HG02840 (cell line): Measurements from ENCODE around the gene PLCL2.

Experiments
- ATAC-seq: cut with Tn5 transposase; IDR thresholded peaks from one replicate; pipeline ENCODE4 v1.9.1; 2021; ENCODE audit warnings: mild to moderate bottlenecking, moderate library complexity, moderate number of reproducible peaks; ENCODE audit not compliant: unreplicated experiment, low FRiP score

Gene PLCL2

DNA sequence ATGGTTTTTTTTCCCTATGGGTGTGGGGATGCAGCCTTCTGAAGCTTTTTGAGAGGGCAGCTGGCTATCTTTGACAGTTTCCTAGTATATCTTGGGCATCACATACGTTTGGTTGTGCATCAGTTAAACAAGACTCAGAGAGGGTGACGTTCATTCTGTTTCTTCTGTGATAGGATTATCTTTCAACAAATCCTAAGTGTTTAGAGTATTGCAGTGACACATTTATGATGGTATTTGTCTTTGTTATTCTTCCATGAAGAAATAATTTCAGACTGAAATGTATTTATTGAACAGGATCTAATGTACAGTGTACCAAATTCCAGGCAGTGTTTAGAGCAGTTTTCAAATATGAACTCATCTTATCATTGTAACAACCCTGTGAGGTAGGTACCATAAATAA, 114.4 kb downstream of the PLCL2 start:
- no peak for ATAC-seq

DNA sequence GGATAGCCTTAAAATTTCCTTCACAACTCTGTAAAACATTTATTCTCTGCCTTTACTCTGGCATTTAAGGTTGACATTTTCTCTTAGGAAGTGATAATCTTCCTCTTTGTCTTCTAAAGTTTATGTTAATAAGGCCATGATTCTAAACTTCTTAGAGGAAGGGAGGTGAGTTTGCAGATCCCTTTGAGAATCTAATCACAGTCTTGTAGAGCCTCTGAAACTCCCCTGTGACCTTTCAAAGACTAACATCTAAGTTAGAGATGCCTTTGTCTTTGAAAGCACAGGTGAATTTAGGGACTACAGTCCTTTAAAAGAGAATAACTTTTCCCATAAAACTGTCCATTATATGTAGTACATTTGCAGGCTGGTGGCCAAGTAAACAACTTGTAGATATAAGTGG, 115.1 kb downstream of the PLCL2 start:
- no peak for ATAC-seq

DNA sequence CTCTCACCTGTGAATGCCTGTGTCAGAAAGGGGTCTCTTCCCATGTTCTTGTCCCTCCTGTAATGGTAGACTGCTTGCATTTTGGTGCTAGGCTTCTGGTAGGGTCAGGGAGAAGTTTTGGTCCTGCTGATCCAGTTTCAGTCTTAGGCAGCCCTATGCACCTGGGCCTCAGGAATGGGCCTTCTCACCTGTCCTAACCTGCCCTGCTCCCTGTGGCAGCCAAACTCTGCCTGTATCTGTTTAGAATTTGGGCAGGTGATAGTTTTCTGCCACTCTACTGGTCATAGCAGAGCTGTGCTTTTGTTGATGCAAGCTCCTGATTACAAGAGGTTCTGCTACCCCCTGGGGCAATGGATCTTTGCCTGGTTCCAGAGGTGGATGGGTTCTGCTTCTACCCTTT, 118.7 kb downstream of the PLCL2 start:
- ATAC-seq = no peak

DNA sequence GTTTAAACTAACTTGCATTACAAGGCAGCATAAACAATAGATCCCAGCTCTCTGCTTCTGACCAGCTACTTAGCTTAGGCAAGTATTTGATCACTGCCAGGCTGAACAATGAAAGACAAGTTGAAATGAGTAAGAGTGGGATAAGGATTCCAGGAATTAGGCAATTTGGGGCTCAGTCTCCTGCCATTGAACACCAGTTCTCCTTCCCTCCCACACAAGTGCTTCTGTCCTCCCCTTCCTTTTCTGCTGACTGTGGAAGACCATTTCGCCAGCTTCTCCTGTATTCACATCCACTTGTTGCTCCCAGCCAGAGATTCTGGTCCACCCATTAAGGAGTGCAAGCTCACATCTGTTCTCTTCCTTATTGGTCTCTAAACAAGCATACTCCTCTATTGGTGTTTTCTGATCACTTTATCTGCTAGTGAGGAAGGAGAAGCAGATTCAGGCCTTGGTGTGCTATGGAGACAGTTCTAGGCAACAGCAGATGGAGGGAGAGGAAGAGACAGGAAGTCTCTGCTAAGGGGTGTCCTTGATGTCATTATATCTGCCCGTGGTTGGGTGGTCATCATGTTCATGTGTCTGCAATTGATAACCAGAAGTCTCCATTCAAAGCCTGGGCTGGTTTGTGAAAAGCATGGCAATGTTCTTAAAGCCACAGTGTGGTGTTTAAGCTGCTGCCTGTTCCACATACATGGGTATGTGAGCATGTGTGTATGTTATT, 121.5 kb downstream of the PLCL2 start:
- ATAC-seq = no peak

DNA sequence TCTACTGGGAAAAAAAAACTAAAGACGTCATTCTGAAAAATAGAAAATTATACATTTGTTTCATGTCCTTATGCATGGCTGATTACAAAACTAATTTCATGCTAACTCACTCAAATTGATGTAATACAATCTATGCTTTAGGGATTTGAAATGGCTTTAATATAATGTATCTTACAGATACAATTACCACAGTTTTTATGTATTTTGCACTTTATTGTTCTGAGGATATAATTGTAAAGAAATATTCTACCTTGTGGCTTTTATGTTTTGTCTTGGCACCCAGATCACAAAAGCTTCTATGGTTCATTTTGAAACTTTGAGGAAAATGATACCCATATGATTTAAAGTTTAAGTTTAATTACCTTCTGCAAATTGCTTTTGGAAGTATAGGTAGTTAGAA, 122.5 kb downstream of the PLCL2 start:
- no peak for ATAC-seq

DNA sequence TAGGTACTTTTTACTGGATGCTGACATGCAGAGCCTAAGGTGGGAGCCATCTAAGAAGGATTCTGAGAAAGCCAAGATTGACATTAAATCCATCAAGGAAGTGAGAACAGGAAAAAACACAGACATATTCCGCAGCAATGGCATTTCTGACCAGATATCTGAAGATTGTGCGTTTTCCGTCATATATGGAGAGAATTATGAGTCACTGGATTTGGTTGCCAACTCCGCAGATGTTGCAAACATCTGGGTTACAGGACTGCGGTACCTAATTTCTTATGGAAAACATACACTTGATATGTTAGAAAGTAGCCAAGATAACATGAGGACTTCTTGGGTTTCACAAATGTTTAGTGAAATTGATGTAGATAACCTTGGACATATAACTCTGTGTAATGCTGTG, 125.1 kb downstream of the PLCL2 start:
- ATAC-seq = no peak

DNA sequence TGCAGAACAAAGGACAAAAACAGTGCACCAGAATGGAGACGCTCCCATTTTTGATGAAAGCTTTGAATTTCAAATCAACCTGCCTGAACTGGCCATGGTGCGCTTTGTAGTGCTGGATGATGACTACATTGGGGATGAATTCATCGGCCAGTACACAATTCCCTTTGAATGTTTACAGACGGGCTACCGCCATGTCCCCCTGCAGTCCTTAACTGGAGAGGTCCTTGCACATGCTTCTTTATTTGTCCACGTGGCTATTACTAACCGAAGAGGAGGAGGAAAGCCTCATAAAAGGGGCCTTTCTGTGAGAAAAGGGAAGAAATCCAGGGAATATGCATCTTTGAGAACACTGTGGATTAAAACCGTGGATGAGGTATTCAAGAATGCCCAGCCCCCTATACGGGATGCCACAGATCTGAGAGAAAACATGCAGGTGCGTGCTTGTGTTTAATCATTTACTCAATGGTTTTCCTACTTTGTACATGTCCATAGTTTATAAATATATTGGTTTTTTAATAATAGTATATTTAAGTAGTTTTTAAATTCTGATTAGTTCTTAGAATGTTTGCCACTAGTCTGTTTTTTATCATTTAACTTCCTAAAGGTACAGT, 127.1 kb downstream of the PLCL2 start:
- no peak for ATAC-seq

DNA sequence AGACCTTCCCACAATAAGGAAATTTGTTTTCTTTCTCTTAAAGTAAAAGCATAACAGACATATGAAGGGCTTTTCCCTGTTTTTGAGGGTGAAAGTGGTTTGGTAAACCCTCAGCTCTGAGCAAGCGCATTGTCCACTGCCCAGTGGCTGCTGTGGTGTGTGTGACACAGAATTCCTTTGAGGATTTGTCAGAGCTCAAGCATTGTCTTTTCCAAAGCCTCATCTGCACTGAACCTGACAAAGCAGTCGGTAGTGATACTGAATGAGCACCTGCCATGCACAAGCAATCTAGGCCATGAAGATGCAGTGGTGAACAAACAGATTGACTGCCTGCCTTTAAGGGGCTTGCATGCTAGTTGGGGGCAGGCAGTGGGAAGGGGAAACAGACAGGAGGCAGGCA, 128.3 kb downstream of the PLCL2 start:
- no peak for ATAC-seq

DNA sequence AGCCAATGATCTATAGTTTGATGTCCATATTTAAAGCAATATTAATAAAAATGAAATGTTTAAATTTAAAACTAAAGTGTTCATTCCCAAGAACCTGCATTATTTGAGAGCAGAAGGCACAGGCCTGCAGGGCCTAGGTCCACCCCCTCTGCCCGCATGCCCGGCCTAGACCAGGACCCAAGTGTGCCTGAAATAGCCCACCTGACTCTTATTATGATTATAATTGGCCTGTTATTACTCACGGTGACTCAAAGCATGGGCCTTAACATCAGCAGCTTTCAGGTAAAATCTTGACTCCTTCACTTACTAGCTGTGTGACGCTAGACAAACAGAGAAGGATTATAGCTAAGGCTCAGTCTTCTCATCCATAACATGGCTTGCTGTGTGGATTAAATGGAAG, 128.8 kb downstream of the PLCL2 start:
- no peak for ATAC-seq

DNA sequence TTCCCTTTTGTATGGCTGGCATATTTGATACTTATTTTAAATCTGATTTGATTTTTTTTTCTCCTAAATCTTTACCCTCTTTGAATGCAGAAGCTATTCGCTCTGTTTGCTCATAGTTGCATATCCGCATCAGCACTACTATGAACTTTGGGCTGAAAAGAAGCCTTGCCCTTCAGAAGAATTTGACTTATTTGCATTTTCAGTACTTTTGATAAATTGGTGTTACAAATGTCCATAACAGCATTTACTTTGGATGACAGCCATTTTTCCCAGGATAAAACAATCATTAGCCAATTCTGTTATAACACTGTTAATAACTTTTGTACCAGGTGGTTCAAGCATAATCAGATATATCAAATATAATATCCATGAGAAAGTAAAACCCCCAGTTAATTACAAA, 129.5 kb downstream of the PLCL2 start:
- ATAC-seq = no peak

DNA sequence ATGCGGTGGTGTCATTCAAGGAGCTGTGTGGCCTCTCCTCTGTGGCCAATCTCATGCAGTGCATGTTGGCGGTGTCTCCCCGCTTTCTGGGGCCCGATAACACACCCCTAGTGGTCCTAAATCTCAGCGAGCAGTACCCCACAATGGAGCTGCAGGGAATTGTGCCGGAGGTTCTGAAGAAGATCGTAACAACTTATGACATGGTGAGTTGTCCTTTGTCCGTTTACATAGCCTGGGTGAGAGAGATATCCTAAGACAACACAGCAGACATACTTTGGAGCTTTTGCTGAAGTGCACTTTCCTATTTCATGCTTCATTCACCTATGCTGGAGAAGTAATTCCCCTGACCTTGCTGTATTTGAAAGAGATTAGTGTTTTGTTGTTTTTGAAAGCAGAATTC, 130.0 kb downstream of the PLCL2 start:
- no peak for ATAC-seq

DNA sequence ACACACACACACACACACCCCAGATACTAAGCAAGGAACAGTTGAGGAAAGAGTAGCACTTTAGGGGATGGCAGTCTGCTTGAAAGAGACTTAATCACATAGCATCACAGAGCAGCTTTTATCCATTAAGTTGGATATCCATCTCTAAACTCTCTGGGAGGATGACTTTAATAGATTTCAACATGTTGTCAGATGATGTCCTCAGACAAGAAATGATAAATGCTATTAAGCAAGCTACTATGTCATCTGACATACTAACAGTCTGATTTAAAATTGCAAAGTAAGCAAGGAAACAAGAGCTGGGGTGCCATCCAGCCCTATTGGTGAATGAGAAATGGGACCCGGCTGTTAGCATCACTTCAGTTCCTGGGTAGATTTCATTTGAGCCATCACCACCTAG, 136.9 kb downstream of the PLCL2 start:
- ATAC-seq = no peak

DNA sequence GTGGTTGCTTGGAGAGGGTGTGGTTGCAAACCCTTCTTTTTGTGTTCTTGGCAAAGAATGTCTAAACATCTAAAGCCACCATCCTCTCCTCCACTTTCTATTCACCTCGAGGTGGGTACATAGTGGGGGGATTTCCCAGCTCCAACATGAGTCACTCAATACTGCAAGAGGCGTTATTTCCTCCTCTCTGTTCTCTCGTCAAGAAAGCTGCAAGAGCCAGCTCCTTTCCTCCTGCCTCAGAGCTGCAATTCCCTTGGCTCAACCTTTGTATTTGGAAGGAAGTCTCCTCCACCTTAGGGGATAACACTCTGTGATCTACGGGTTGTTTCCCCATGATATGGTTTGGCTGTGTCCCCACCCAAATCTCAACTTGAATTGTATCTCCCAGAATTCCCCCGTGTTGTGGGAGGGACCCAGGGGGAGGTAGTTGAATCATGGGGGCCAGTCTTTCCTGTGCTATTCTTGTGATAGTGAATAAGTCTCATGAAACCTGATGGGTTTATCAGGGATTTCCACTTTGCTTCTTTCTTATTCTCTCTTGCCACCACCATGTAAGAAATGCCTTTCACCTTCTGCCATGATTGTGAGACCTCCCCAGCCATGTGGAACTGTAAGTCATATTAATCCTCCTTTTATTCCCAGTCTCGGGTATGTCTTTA, 138.4 kb downstream of the PLCL2 start:
- ATAC-seq = peak; percentile 83

DNA sequence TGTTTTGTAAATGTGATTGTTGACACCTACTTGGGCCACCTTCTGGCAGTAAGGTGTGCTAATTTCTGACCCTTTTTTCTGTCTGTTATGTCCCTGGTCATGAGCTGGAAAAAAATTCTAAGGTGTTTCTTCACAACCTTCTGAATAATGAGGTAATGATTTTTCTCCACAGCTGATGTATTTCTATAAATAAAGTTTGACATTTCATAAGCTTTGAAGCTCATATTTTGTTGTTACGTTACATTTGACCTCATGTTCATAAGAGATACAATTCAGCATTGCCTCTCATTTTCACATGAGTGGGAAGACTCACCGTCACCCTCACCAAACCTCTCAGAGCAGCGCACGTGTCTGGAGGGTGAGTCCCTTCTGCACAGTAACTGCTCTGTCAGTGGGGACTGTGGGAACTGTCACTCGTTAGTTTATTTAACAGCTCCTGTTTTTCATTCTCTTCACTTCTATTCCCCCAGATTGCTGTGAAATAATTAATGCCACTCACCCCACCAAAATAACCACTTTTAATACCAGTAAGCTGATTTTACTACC, 140.9 kb downstream of the PLCL2 start:
- ATAC-seq = no peak

DNA sequence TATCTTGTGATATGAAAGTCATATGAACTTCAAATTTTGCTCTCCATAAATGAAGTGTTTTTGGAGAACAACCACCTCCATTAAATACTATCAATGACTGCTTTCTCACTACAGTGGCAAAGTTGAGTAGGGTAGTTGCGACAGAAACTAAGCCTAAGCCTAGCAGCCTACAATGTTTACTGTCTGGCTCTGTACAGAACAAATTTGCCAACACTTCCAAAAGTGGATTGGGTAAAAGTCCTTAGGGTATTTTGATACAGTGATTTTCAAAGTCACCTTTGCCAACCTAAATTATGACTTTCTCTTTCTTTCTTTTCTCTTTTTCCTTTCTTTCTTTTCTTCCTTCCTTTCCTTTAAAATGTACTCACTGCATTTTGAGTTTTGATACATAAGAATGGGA, 142.6 kb downstream of the PLCL2 start:
- no peak for ATAC-seq

DNA sequence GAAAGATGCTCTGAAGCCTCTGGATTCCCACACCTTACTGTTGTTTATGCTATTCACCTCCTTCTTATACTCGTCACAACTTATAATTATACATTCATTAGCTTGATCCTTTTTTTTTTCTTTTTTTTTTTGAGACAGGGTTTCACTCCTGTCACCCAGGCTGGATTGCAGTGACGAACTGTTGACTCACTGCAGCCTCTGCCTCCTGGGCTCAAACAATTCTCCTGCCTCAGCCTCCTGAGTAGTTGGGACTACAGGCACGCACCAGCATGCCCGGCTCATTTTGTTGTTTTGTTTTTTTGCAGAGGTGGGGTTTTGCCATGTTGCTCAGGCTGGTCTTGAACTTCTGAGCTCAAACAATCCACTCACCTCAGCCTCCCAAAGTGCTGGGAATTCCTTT, 143.6 kb downstream of the PLCL2 start:
- ATAC-seq = no peak

DNA sequence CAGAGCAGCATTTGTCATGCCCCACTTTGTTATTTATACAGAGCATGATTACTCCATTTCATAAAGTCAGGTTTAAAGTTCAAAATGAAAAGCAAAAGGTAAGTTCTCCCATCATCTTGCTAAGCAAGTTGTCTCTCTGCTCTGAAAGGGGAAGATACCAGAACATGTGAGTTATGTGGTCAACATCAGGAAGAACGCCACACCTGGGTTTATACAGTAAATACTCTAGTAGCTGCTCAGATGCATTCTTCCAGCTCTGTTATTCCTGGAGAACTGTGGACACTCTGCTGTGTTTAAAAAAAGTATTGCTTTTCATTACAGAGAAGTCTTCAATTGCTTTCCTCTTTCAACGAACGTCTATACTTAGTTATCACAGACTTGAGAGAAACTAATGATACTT, 145.7 kb downstream of the PLCL2 start:
- ATAC-seq = no peak

DNA sequence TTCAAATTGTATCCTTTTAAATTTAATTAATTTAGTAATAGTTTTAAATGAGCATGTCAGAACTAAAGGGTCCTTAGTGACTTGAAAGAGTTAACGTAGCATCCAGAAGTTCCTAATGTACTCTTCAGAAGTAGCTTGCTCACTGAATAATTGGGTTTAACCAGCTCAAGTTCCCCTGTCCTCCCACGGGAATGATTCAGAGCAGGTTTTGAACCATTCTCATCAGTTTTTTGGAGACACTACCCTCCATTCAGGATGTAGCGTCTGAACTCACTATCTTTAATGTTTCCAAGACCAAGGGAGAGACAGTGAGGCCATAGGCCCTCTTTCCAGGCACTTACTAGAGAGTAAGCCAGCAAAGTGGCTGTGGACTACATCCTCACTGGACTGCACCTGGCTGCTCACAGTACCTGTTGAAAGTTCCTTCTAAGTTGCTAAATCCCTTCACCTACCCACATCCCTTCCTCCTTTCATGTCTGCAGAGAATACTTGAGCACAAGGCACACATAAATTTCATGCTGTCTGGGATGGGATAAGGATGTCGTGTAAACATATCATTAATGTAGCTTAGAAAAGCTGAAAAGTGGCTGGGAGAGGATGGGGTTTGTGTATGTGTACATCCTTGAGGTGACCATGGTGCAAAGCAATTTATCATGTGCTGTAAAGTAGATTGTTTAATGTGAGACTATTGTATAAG, 146.3 kb downstream of the PLCL2 start:
- no peak for ATAC-seq

DNA sequence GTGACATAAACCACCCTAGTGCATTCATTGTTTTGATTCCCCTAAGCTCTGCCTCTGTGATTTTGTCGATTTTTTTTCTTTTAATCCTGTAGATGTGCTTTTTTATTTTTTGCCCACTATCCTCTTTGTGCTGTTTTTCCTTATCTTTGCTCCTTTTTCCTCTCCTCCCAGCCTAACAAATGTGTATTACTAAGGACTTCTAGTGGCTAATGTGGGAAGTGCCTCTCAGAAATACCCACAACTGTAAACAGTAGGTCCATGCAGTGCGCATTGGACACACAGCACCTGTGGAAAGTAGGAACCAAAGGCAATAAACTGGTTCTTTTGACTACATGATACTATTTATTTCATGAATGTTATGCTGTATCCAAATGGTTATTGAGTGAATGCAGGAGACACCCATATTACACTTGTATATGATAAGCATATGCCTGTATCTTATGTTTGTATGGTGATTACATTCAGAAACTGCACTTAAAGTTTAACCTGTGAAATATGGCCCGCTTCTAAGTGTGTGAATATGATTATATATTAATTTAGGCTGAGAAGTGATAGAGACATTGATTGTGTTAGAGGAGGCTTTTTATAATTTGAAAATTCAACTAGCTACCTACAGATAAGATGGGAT, 147.8 kb downstream of the PLCL2 start:
- no peak for ATAC-seq

DNA sequence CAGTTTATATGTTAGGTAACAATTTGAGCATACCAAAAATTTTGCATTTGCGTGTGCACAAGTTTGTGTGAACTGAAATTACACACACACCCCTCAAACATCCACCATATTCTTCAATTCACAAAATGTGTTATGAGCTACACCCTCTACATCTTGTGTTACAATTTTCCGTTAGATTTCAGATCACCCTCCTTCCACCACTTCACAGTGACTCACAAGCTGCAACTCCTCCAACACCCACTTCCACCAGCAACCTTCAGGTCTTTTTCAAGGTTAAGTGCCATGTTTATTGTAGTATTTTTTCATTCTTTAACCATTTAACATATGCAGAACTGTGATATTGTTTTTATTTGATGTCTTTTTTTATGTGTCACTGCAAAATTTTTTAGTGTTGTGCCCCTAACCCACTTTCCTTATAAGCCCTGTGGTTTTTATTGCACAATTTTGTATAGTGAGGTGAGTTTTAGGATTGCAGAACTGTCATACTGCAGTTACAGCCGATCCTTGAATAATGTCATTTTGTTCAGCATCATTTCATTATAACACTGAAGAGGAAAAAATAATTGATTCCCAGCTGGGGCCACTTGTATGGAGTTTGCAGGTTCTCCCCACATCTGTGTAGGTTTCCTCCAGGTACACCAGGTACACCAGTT, 148.9 kb downstream of the PLCL2 start:
- ATAC-seq = no peak
